HCT116 (cell line): ENCODE measurements around the gene PPP1R37. TPM values are rescaled to one million over a fixed set of nuclear protein-coding genes. Genes with fewer than 3 reads are reported as not detected.

Experiments used
- ATAC-seq: fragments of 200-7000 bp; cut with Tn5 transposase; 2 replicates; pipeline ENCODE4 v1.9.1; 2020; ENCODE audit warnings: mild to moderate bottlenecking, moderate library complexity
- BruUV-seq: library from RNA; stranded (reverse); fragments of 400-500 nt; replicated peaks from 2 replicates; lab custom pipeline; 2021; lab: Mats Ljungman, UMichigan
- CTCF ChIA-PET: fragments of 300-600 bp; sonication (Branson Sonifier 250); formaldehyde crosslinking; loops from one replicate; lab custom pipeline; 2021; ENCODE audit warnings: antibody characterized with exemption; lab: Charles Lee
- POLR2A ChIA-PET: fragments of 300-600, 350-600 bp; sonication (Branson Sonifier 250); formaldehyde crosslinking; loops from one replicate; lab custom pipeline; 2021; ENCODE audit warnings: antibody characterized with exemption; lab: Charles Lee
- RAD21 ChIA-PET, 2 experiments: fragments of 300-600 bp; sonication (Branson Sonifier 250); formaldehyde crosslinking; loops; one replicate each; lab custom pipeline; 2023; ENCODE audit warnings: low total read pairs in 2 of 2; ENCODE audit not compliant: uncharacterized antibody in 2 of 2, unreplicated experiment in 2 of 2, low non-redundant PET in 1 of 2; lab: Charles Lee
- DNase-seq: peaks from one replicate; pipeline ENCODE4 v3.0.0-alpha.2; 2010; ENCODE audit warnings: low read depth, low spot score
- H2AFZ ChIP-seq: fragments of 200-600 bp; shearing (Covaris generic), sonication (generic); 2 replicates; pipeline ENCODE4 v1.6.1; 2017; ENCODE audit warnings: low read depth, mixed run types, mixed read lengths, antibody characterized with exemption, low read length; ENCODE audit not compliant: poor library complexity, severe bottlenecking
- H3K27ac ChIP-seq: 2 replicates; pipeline ENCODE4 v1.5.1; 2012; ENCODE audit warnings: low read depth, low read length
- H3K27me3 ChIP-seq: fragments of 200-600 bp; sonication (generic); 2 replicates; pipeline ENCODE4 v1.6.1; 2016; ENCODE audit warnings: mixed run types, low read length, mixed read lengths; ENCODE audit not compliant: insufficient read depth
- H3K36me3 ChIP-seq, 2 experiments: fragments of 200-500 bp in 1 of 2; fragments of 200-600 bp in 1 of 2; sonication (Bioruptor generic) in 1 of 2; sonication (generic) in 1 of 2; 2 replicates each; pipeline versions ENCODE4 v1.5.1 to v1.6.1; 2014 to 2016; ENCODE audit warnings: low read length in 2 of 2, inconsistent platforms in 1 of 2, mixed read lengths in 1 of 2, mixed run types in 1 of 2; ENCODE audit not compliant: insufficient read depth in 2 of 2, control insufficient read depth in 1 of 2
- H3K4me1 ChIP-seq, 2 experiments: fragments of 200-600 bp in 1 of 2; sonication (generic) in 1 of 2; 2 replicates each; pipeline versions ENCODE4 v1.5.1 to v1.6.1; 2012 to 2017; ENCODE audit warnings: low read length in 2 of 2, inconsistent platforms in 1 of 2, mild to moderate bottlenecking in 1 of 2, mixed read lengths in 1 of 2, mixed run types in 1 of 2, moderate library complexity in 1 of 2; ENCODE audit not compliant: insufficient read depth in 2 of 2, control insufficient read depth in 1 of 2
- H3K4me2 ChIP-seq: fragments of 200-600 bp; sonication (generic); 2 replicates; pipeline ENCODE4 v1.6.1; 2017; ENCODE audit warnings: mixed run types, low read length, mixed read lengths
- H3K4me3 ChIP-seq, 2 experiments: fragments of 200-600 bp in 1 of 2; sonication (generic) in 1 of 2; replicated peaks in 1 of 2; 2 replicates each; pipeline ENCODE4 v1.5.1; 2011 to 2016; ENCODE audit warnings: low read length in 2 of 2, control low read depth in 1 of 2, low read depth in 1 of 2, mild to moderate bottlenecking in 1 of 2, mixed read lengths in 1 of 2, mixed run types in 1 of 2
- H3K79me2 ChIP-seq: fragments of 200-600 bp; sonication (generic); 2 replicates; pipeline ENCODE4 v1.6.1; 2017; ENCODE audit warnings: mild to moderate bottlenecking, mixed run types, low read length, moderate library complexity, mixed read lengths; ENCODE audit not compliant: insufficient read depth
- H3K9ac ChIP-seq: fragments of 200-600 bp; sonication (generic); 2 replicates; pipeline ENCODE4 v1.6.1; 2016; ENCODE audit warnings: low read length, mixed read lengths
- H3K9me2 ChIP-seq: fragments of 200-600 bp; sonication (generic), shearing (Covaris generic); 2 replicates; pipeline ENCODE4 v1.6.1; 2017; ENCODE audit warnings: mixed run types, mild to moderate bottlenecking, moderate library complexity; ENCODE audit not compliant: insufficient read depth
- H3K9me3 ChIP-seq, 2 experiments: fragments of 200-500 bp in 1 of 2; fragments of 200-600 bp in 1 of 2; sonication (Bioruptor generic) in 1 of 2; sonication (generic) in 1 of 2; 2 replicates each; pipeline ENCODE4 v1.6.1; 2014 to 2017; ENCODE audit warnings: low read length in 2 of 2, mixed read lengths in 2 of 2, inconsistent platforms in 1 of 2, low read depth in 1 of 2, mild to moderate bottlenecking in 1 of 2, mixed run types in 1 of 2, moderate library complexity in 1 of 2; ENCODE audit not compliant: control insufficient read depth in 1 of 2, insufficient read depth in 1 of 2
- H4K20me1 ChIP-seq: fragments of 200-600 bp; sonication (generic), shearing (Covaris generic); 2 replicates; pipeline ENCODE4 v1.6.1; 2017; ENCODE audit warnings: mixed run types, mild to moderate bottlenecking, moderate library complexity; ENCODE audit not compliant: insufficient read depth
- CEBPB ChIP-seq: IDR thresholded peaks from 2 replicates; pipeline ENCODE4 v1.6.1; 2012; ENCODE audit warnings: low read depth
- EGR1 ChIP-seq: IDR thresholded peaks from 2 replicates; pipeline ENCODE4 v1.6.1; 2012; ENCODE audit warnings: low read depth
- ELF1 ChIP-seq: IDR thresholded peaks from 2 replicates; pipeline ENCODE4 v1.6.1; 2012; ENCODE audit warnings: low read depth, borderline replicate concordance
- EZH2 ChIP-seq: fragments of 200-600 bp; sonication (generic); IDR thresholded peaks from 2 replicates; pipeline ENCODE4 v1.6.1; 2017; ENCODE audit warnings: antibody characterized with exemption, mixed run types
- EZH2phosphoT487 ChIP-seq: fragments of 200-600 bp; IDR thresholded peaks from 2 replicates; pipeline ENCODE4 v1.6.1; 2018; ENCODE audit warnings: antibody characterized with exemption, borderline replicate concordance
- POLR2A ChIP-seq: IDR thresholded peaks from 2 replicates; pipeline ENCODE4 v1.7.0; 2011; ENCODE audit warnings: borderline replicate concordance; ENCODE audit not compliant: insufficient read depth, insufficient read length; ENCODE audit errors: extremely low read depth
- POLR2AphosphoS5 ChIP-seq: IDR thresholded peaks from 2 replicates; pipeline ENCODE4 v1.6.1; 2011; ENCODE audit warnings: mild to moderate bottlenecking, low read depth, low read length, moderate library complexity
- RAD21 ChIP-seq: IDR thresholded peaks from 2 replicates; pipeline ENCODE4 v1.6.1; 2012; ENCODE audit warnings: low read depth, mild to moderate bottlenecking
- SIN3A ChIP-seq: IDR thresholded peaks from 2 replicates; pipeline ENCODE4 v1.6.1; 2012; ENCODE audit warnings: low read depth
- SP1 ChIP-seq: IDR thresholded peaks from 2 replicates; pipeline ENCODE4 v1.6.1; 2012; ENCODE audit warnings: low read depth
- SRF ChIP-seq: IDR thresholded peaks from 2 replicates; pipeline ENCODE4 v1.6.1; 2012; ENCODE audit warnings: low read depth
- TCF7L2 ChIP-seq: IDR thresholded peaks from 2 replicates; pipeline ENCODE4 v1.7.0; 2011; ENCODE audit warnings: borderline replicate concordance, inconsistent platforms; ENCODE audit not compliant: insufficient read depth, insufficient read length; ENCODE audit errors: extremely low read depth
- YY1 ChIP-seq: IDR thresholded peaks from 2 replicates; pipeline ENCODE4 v1.6.1; 2011; ENCODE audit warnings: low read length, low read depth, moderate library complexity, mild to moderate bottlenecking; ENCODE audit not compliant: insufficient replicate concordance; ENCODE audit errors: extremely low read depth
- ZFX ChIP-seq: fragments of 450-650 bp; IDR thresholded peaks from 2 replicates; pipeline ENCODE4 v1.6.1; 2017
- intact Hi-C: fragments of 100-400 bp; cut with micrococcal nuclease; formaldehyde crosslinking; loops from 2 replicates; pipeline ENCODE4 v1.10.0; 2022
- total RNA-seq: library from RNA; stranded (reverse); gene quantifications from one replicate; pipeline ENCODE4 v1.2.1, GENCODE V29; 2021; ENCODE audit not compliant: unreplicated experiment
- TF ChIP-seq, protein P1 (sequence below): IDR thresholded peaks from 2 replicates; pipeline ENCODE4 v1.6.1; 2011; ENCODE audit warnings: mild to moderate bottlenecking, low read length, moderate library complexity; ENCODE audit not compliant: insufficient replicate concordance; ENCODE audit errors: extremely low read depth
- TF ChIP-seq, protein P2 (sequence below): IDR thresholded peaks from 2 replicates; pipeline ENCODE4 v1.6.1; 2012

Gene PPP1R37
- total RNA-seq, 1 experiment from 2014 or later: 32.7 TPM

DNA sequence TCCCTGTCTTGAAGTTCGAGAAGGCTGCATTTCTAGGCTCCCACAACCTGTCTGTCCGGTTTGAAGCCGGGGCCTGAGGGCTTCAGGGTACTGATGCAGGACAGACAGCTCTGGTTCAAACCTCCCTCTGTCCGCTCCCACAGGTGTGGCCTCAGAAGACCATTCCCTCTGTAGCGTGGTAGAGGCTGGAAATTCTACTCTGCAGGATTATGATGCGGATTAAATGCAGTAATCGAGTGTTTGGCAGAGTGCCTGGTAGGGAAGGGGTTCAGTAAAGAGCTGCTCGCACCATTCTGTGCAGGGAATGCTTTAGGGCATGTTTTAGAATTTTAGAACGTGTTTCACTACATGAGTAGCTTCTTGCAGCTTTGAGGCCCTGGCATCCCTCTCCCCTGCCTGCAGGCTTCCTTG lies 30.5 kb downstream of the PPP1R37 start (continued):
- TF ChIP-seq, protein P1, sequence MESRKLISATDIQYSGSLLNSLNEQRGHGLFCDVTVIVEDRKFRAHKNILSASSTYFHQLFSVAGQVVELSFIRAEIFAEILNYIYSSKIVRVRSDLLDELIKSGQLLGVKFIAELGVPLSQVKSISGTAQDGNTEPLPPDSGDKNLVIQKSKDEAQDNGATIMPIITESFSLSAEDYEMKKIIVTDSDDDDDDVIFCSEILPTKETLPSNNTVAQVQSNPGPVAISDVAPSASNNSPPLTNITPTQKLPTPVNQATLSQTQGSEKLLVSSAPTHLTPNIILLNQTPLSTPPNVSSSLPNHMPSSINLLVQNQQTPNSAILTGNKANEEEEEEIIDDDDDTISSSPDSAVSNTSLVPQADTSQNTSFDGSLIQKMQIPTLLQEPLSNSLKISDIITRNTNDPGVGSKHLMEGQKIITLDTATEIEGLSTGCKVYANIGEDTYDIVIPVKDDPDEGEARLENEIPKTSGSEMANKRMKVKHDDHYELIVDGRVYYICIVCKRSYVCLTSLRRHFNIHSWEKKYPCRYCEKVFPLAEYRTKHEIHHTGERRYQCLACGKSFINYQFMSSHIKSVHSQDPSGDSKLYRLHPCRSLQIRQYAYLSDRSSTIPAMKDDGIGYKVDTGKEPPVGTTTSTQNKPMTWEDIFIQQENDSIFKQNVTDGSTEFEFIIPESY: no peak
- TF ChIP-seq SIN3A (no peak), ZFX (no peak), POLR2A (no peak), EZH2 (no peak), EGR1 (no peak), CEBPB (no peak), RAD21 (no peak), SP1 (no peak), ELF1 (no peak), EZH2phosphoT487 (no peak), SRF (no peak), POLR2AphosphoS5 (no peak), TCF7L2 (no peak)
- TF ChIP-seq, protein P2, sequence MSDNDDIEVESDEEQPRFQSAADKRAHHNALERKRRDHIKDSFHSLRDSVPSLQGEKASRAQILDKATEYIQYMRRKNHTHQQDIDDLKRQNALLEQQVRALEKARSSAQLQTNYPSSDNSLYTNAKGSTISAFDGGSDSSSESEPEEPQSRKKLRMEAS: no peak

DNA sequence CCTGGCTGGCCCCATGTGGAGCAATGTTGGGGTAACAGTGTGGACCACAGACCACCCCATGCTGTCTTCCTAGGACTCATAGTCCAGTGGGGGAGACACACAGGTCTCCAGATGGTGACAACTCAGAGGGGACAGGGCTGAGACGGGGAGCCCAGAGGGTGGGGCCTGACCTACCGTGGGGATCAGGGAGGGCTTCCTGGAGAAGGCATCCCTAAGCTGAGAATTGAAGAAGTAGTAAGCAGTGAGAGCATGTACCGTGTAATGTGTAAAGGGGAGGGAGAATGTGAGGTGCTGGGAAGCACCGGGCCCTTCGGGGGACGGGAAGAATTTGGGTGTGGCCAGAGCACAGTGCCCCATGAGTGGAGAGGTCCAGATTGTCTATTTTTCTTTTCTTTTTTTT lies 31.0 kb downstream of the PPP1R37 start:
- H3K4me3 ChIP-seq: no peak overlapping the region
- no TSS peak for BruUV-seq
- H3K27ac ChIP-seq: no peak overlapping the region
- H3K27me3 ChIP-seq: no peaks in the 10 kb centered on the region
- no peak overlapping the region for H3K9ac ChIP-seq
- intact Hi-C loops: no loop called here
- ATAC-seq (no peak), DNase-seq (no peak)
- no peaks in the 10 kb centered on the region for H3K9me3 ChIP-seq
- no peaks in the 10 kb centered on the region for H4K20me1 ChIP-seq
- H3K36me3 ChIP-seq: no peaks in the 10 kb centered on the region
- peaks cover 0 to 4% of the 10 kb centered on the region in 2 experiments; a peak in 3 of 4 replicates for H3K4me1 ChIP-seq
- TF ChIP-seq YY1 (no peak), TCF7L2 (no peak), EGR1 (no peak)
- ChIA-PET POLR2A (no interaction called here), RAD21 (no interaction called here), CTCF (interaction anchor here (1.7 kb wide), 1 partner anchor 107 kb away, joined by 4 read pairs; no protein-coding TSS in a partner anchor)
- H3K79me2 ChIP-seq: peaks cover 62% of the 10 kb centered on the region
- no peak overlapping the region for H2AFZ ChIP-seq
- H3K4me2 ChIP-seq: no peak overlapping the region
- H3K9me2 ChIP-seq: no peaks in the 10 kb centered on the region
